Vagina (tissue), 2 donors: ENCODE results near the gene SYCP3. TPM values are rescaled to one million over a fixed set of nuclear protein-coding genes. Genes with fewer than 3 reads are reported as not detected.

ENCODE experiments used
- DNase-seq, 2 donors: peaks; one replicate each; pipeline ENCODE4 v3.0.0-alpha.2; 2017; ENCODE audit errors: extremely low spot score in 2 of 2
- H3K27ac ChIP-seq: fragments of 200-600 bp; sonication (generic); one replicate; pipeline ENCODE4 v1.5.1; 2019
- H3K27me3 ChIP-seq: fragments of 200-600 bp; sonication (generic); one replicate; pipeline ENCODE4 v1.5.1; 2019
- H3K36me3 ChIP-seq, 2 donors: fragments of 200-600 bp; sonication (generic); one replicate each; pipeline ENCODE4 v1.5.1; 2017 to 2019
- H3K4me1 ChIP-seq: fragments of 200-600 bp; sonication (generic); one replicate; pipeline ENCODE4 v1.5.1; 2019
- H3K4me3 ChIP-seq, 2 donors: fragments of 200-600 bp; sonication (generic); 1 replicate in 1 of 2; 2 replicates in 1 of 2; pipeline ENCODE4 v1.5.1; 2016 to 2019
- H3K9me3 ChIP-seq: fragments of 200-600 bp; sonication (generic); one replicate; pipeline ENCODE4 v1.5.1; 2019
- CTCF ChIP-seq, 3 experiments: fragments of 450-650 bp in 2 of 3; fragments of 200-600 bp in 1 of 3; sonication (generic) in 1 of 3; IDR thresholded peaks; one replicate each; pipeline ENCODE4 v1.5.1; 2017 to 2019; ENCODE audit warnings: antibody characterized with exemption in 3 of 3, mild to moderate bottlenecking in 2 of 3, moderate library complexity in 2 of 3
- POLR2A ChIP-seq, 2 donors: fragments of 450-650 bp; IDR thresholded peaks; one replicate each; pipeline ENCODE4 v1.6.1; 2017; ENCODE audit warnings: antibody characterized with exemption in 2 of 2, mild to moderate bottlenecking in 2 of 2, moderate library complexity in 2 of 2
- POLR2AphosphoS5 ChIP-seq, 2 donors: sonication (generic); formaldehyde crosslinking; IDR thresholded peaks; one replicate each; pipeline ENCODE4 v1.9.0; 2017; ENCODE audit warnings: antibody characterized with exemption in 2 of 2, mild to moderate bottlenecking in 2 of 2, low read depth in 1 of 2; ENCODE audit not compliant: insufficient read depth in 1 of 2
- intact Hi-C: fragments of 100-400 bp; cut with DNase I; formaldehyde crosslinking; loops from one replicate; pipeline ENCODE4 v1.15.1; 2023
- total RNA-seq: library from RNA; depleted of rRNA; stranded (reverse); fragments of >200 nt; gene quantifications from one replicate; pipeline ENCODE4 v1.2.3, GENCODE V29; 2016

SYCP3 gene
- not detected for total RNA-seq

GRCh38 chr12:101738920-101739665 lies at the start of gene SYCP3:
TSS of gene SYCP3 (minus strand) at chr12:101739462. CDS start at chr12:101737935, 1,527 bp downstream.
- peaks cover 0 to 22% of the 10 kb centered on the region in 2 donors for H3K36me3 ChIP-seq

GRCh38 chr12:101785671-101786070 lies 46.4 kb upstream of the SYCP3 start:
- DNase-seq, result no peak
- Histone ChIP-seq H3K9me3 (no peaks in the 10 kb centered on the region), H3K4me3 (no peak overlapping the region), H3K27ac (no peak overlapping the region), H3K4me1 (no peaks in the 10 kb centered on the region), H3K27me3 (no peaks in the 10 kb centered on the region), H3K36me3 (peaks cover 0 to 6% of the 10 kb centered on the region in 2 donors)
- TF ChIP-seq POLR2A (IDR thresholded peaks at IDR 0.05) (no peak), POLR2AphosphoS5 (IDR thresholded peaks at IDR 0.05; ENCODE audit: insufficient read depth in 1 of 2, low read depth in 1 of 2) (no peak), CTCF (IDR thresholded peaks at IDR 0.05) (no peak)
- intact Hi-C loops, result no loop called here

More at GRCh38 chr12:101738920-101739665, at the start of gene SYCP3:
- Histone ChIP-seq H3K27ac (no peak within 1 kb of the TSS), H3K4me3 (no peak within 1 kb of the TSS), H3K27me3 (no peaks in the 10 kb centered on the region), H3K4me1 (no peaks in the 10 kb centered on the region), H3K9me3 (no peaks in the 10 kb centered on the region)
- DNase-seq, result no peak
- intact Hi-C loops, result no loop called here
- no peak for TF ChIP-seq CTCF (IDR thresholded peaks at IDR 0.05)
- no peak for TF ChIP-seq POLR2A (IDR thresholded peaks at IDR 0.05)
- TF ChIP-seq POLR2AphosphoS5 (IDR thresholded peaks at IDR 0.05; ENCODE audit: insufficient read depth in 1 of 2, low read depth in 1 of 2), result no peak

GRCh38 chr12:101784376-101784775 lies 45.1 kb upstream of the SYCP3 start:
- Histone ChIP-seq H3K4me1 (no peaks in the 10 kb centered on the region), H3K36me3 (peaks cover 0 to 6% of the 10 kb centered on the region in 2 donors), H3K27me3 (no peaks in the 10 kb centered on the region), H3K4me3 (no peak overlapping the region), H3K27ac (no peak overlapping the region), H3K9me3 (no peaks in the 10 kb centered on the region)
- TF ChIP-seq POLR2A (IDR thresholded peaks at IDR 0.05) (no peak), CTCF (IDR thresholded peaks at IDR 0.05) (no peak), POLR2AphosphoS5 (IDR thresholded peaks at IDR 0.05; ENCODE audit: insufficient read depth in 1 of 2, low read depth in 1 of 2) (no peak)
- no peak for DNase-seq
- intact Hi-C loops, result no loop called here

DNA sequence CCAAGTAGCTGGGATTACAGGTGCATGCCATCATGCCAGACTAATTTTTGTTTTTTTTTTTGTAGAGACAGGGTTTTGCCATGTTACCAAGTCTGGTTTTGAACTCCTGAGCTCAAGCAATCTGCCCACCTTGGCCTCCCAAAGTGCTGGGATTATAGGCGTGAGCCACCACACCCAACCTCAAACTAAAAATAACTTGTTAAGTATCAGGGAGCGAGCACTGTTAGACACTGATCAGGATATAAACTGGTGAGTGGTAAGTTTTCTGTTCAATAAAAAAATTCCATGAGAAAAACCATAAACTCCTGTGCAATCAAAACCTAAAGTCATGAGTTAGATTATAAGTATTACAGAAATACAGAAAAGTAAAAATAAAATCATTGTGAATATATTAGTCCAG lies 44.6 kb upstream of the SYCP3 start:
- DNase-seq, result no peak
- Histone ChIP-seq H3K9me3 (no peaks in the 10 kb centered on the region), H3K27ac (no peak overlapping the region), H3K4me3 (no peak overlapping the region), H3K36me3 (peaks cover 0 to 6% of the 10 kb centered on the region in 2 donors), H3K4me1 (no peaks in the 10 kb centered on the region), H3K27me3 (no peaks in the 10 kb centered on the region)
- intact Hi-C loops, result no loop called here
- TF ChIP-seq POLR2AphosphoS5 (IDR thresholded peaks at IDR 0.05; ENCODE audit: insufficient read depth in 1 of 2, low read depth in 1 of 2) (no peak), POLR2A (IDR thresholded peaks at IDR 0.05) (no peak), CTCF (IDR thresholded peaks at IDR 0.05) (no peak)

DNA sequence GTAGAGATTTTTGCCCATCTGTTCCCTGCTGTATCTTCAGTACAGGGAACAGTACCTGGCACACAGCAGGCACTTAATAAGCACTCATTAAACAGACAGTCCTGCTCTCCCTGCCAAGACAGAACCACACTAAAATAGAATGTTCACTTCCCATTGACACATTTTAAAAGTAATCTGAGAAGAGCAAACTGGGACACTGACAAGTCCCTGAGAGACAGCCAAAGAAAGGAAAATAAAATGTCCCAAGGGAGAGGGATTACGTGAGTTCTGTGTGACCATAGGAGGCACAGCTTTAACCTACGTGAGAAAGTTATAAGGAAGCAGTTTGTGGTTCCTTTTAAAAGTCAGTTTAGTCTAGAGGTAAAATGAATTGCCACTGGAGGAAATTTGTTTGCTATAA lies 43.9 kb upstream of the SYCP3 start:
- H3K36me3 ChIP-seq, result peaks cover 0 to 6% of the 10 kb centered on the region in 2 donors
- H3K27me3 ChIP-seq, result no peaks in the 10 kb centered on the region
- no peaks in the 10 kb centered on the region for H3K9me3 ChIP-seq
- no peak overlapping the region for H3K4me3 ChIP-seq
- H3K4me1 ChIP-seq, result no peaks in the 10 kb centered on the region
- intact Hi-C loops, result no loop called here
- DNase-seq, result no peak
- TF ChIP-seq POLR2AphosphoS5 (IDR thresholded peaks at IDR 0.05; ENCODE audit: insufficient read depth in 1 of 2, low read depth in 1 of 2), result no peak
- TF ChIP-seq POLR2A (IDR thresholded peaks at IDR 0.05), result no peak
- TF ChIP-seq CTCF (IDR thresholded peaks at IDR 0.05), result no peak
- H3K27ac ChIP-seq, result no peak overlapping the region
